ENCODE results near the gene SENP8. TPM values are rescaled to one million over a fixed set of nuclear protein-coding genes. Genes with fewer than 3 reads are reported as not detected.

SENP8 gene
- total RNA-seq, 1 experiment from 2014 or later: 3.4 TPM

DNA sequence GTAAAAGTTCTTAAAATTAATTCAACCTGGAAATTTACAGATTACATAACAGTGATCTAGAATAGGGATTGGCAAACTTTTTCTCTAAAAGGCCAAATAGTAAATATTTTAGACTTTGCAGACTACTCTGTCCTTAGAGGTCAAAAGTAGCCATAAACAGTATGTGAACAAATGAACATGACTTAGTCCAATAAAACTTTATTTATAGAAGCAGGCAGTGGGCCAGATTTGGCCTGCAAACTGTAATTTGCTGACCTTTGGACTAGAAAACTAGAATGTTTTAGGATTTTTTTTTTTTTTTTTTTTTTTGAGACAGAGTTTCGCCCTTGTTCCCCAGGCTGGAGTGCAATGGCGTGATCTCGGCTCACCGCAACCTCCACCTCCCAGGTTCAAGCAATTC lies 12.1 kb downstream of the SENP8 start:
- POLR2A ChIA-PET: no interaction called here
- Histone ChIP-seq H3K4me1 (peaks cover 8% of the 10 kb centered on the region; the same call in 1 of the 2 replicates), H3K27me3 (replicated peaks; ENCODE audit: control insufficient read depth, insufficient read depth, low read length) (no peaks in the 10 kb centered on the region), H3K9me3 (no peaks in the 10 kb centered on the region), H3K4me3 (ENCODE audit: low read depth, low read length) (no peak overlapping the region), H3K36me3 (ENCODE audit: control insufficient read depth, insufficient read depth, low read length) (no peaks in the 10 kb centered on the region)
- TF ChIP-seq, protein P1, sequence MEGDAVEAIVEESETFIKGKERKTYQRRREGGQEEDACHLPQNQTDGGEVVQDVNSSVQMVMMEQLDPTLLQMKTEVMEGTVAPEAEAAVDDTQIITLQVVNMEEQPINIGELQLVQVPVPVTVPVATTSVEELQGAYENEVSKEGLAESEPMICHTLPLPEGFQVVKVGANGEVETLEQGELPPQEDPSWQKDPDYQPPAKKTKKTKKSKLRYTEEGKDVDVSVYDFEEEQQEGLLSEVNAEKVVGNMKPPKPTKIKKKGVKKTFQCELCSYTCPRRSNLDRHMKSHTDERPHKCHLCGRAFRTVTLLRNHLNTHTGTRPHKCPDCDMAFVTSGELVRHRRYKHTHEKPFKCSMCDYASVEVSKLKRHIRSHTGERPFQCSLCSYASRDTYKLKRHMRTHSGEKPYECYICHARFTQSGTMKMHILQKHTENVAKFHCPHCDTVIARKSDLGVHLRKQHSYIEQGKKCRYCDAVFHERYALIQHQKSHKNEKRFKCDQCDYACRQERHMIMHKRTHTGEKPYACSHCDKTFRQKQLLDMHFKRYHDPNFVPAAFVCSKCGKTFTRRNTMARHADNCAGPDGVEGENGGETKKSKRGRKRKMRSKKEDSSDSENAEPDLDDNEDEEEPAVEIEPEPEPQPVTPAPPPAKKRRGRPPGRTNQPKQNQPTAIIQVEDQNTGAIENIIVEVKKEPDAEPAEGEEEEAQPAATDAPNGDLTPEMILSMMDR (IDR thresholded peaks at IDR 0.05; ENCODE audit: insufficient read depth in 1 of 2, low read depth in 1 of 2, low read length in 1 of 2, severe bottlenecking in 1 of 2, unreplicated experiment in 1 of 2): no peak
- intact Hi-C loops (cut with micrococcal nuclease; ENCODE audit: unreplicated experiment): no loop called here
- Mint-ChIP-seq H3K4me3 (ENCODE audit: unreplicated experiment) (no peak overlapping the region), H3K4me1 (ENCODE audit: low read depth, unreplicated experiment) (no peaks in the 10 kb centered on the region), H3K27ac (ENCODE audit: unreplicated experiment) (no peak overlapping the region), H3K27me3 (ENCODE audit: insufficient read depth, unreplicated experiment) (no peaks in the 10 kb centered on the region), H3K9me3 (ENCODE audit: unreplicated experiment) (no peaks in the 10 kb centered on the region), H3K36me3 (ENCODE audit: insufficient read depth, unreplicated experiment) (no peaks in the 10 kb centered on the region)
- DNase-seq: no peak
- BruUV-seq (replicated peaks): no TSS peak
- CTCF ChIA-PET: no interaction called here

DNA sequence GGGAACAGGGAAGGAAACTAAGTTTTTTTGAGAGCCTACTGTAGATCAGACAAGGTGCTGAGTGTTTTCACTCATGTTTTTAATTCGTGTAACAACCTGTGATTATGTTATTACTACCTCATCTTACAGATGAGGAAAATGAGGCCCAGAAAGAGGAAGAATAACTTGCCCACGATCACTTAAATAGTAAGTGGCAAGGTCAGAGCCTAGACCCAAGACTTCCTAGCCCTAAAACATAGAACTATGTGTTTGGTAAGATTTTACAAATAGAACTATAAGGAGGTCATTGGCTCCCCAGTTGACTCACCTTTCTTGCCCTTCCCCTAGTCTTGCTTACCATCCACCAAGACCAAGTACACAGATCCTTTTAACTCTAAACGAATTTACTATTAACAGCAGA lies 13.7 kb downstream of the SENP8 start:
- CTCF ChIA-PET: no interaction called here
- Mint-ChIP-seq H3K4me1 (ENCODE audit: low read depth, unreplicated experiment) (no peaks in the 10 kb centered on the region), H3K27ac (ENCODE audit: unreplicated experiment) (no peak overlapping the region), H3K36me3 (ENCODE audit: insufficient read depth, unreplicated experiment) (no peaks in the 10 kb centered on the region), H3K9me3 (ENCODE audit: unreplicated experiment) (no peaks in the 10 kb centered on the region), H3K27me3 (ENCODE audit: insufficient read depth, unreplicated experiment) (no peaks in the 10 kb centered on the region), H3K4me3 (ENCODE audit: unreplicated experiment) (no peak overlapping the region)
- no peaks in the 10 kb centered on the region for H3K27me3 ChIP-seq (replicated peaks; ENCODE audit: control insufficient read depth, insufficient read depth, low read length)
- TF ChIP-seq, protein P1 (IDR thresholded peaks at IDR 0.05; ENCODE audit: insufficient read depth in 1 of 2, low read depth in 1 of 2, low read length in 1 of 2, severe bottlenecking in 1 of 2, unreplicated experiment in 1 of 2): no peak
- DNase-seq: no peak
- no peak overlapping the region for H3K4me3 ChIP-seq (ENCODE audit: low read depth, low read length)
- intact Hi-C loops (cut with micrococcal nuclease; ENCODE audit: unreplicated experiment): no loop called here
- no peaks in the 10 kb centered on the region for H3K36me3 ChIP-seq (ENCODE audit: control insufficient read depth, insufficient read depth, low read length)
- POLR2A ChIA-PET: no interaction called here
- peaks cover 12% of the 10 kb centered on the region for H3K4me1 ChIP-seq
- H3K9me3 ChIP-seq: no peaks in the 10 kb centered on the region
- no TSS peak for BruUV-seq (replicated peaks)

DNA sequence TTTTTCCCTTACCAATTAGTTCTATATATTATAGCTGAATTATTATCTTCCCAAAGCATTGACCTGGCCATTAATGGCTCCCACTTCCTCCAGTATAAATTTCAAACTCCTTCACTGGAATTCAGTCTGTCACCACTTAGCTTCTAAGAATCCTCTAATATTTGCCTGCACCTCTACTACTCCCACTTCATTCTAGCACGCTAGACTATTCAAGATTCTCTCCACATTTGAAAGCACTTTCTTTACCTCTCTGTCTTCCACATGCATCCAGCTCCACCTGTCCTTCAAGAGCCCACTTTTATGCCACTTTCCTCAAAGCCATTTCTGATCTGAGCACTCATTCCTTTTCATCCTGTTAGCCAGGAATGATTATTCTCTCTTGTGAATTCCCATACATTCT lies 15.0 kb downstream of the SENP8 start:
- no TSS peak for BruUV-seq (replicated peaks)
- POLR2A ChIA-PET: no interaction called here
- Histone ChIP-seq H3K4me1 (peaks cover 17% of the 10 kb centered on the region), H3K27me3 (replicated peaks; ENCODE audit: control insufficient read depth, insufficient read depth, low read length) (no peaks in the 10 kb centered on the region), H3K36me3 (ENCODE audit: control insufficient read depth, insufficient read depth, low read length) (no peaks in the 10 kb centered on the region), H3K9me3 (no peaks in the 10 kb centered on the region), H3K4me3 (ENCODE audit: low read depth, low read length) (no peak overlapping the region)
- DNase-seq: no peak
- H3K4me3 Mint-ChIP-seq (ENCODE audit: unreplicated experiment): no peak overlapping the region
- no peaks in the 10 kb centered on the region for H3K4me1 Mint-ChIP-seq (ENCODE audit: low read depth, unreplicated experiment)
- intact Hi-C loops (cut with micrococcal nuclease; ENCODE audit: unreplicated experiment): no loop called here
- no peaks in the 10 kb centered on the region for H3K9me3 Mint-ChIP-seq (ENCODE audit: unreplicated experiment)
- H3K27ac Mint-ChIP-seq (ENCODE audit: unreplicated experiment): no peak overlapping the region
- CTCF ChIA-PET: interaction anchor here (0.6 kb wide), 1 partner anchor 15 kb away, joined by 3 read pairs; the partner anchor contains the start of genes MYO9A and SENP8
- TF ChIP-seq, protein P1 (IDR thresholded peaks at IDR 0.05; ENCODE audit: insufficient read depth in 1 of 2, low read depth in 1 of 2, low read length in 1 of 2, severe bottlenecking in 1 of 2, unreplicated experiment in 1 of 2): no peak
- H3K36me3 Mint-ChIP-seq (ENCODE audit: insufficient read depth, unreplicated experiment): no peaks in the 10 kb centered on the region
- H3K27me3 Mint-ChIP-seq (ENCODE audit: insufficient read depth, unreplicated experiment): no peaks in the 10 kb centered on the region

Measured in Caco-2 (cell line).